MCF 10A (cell line): ENCODE results near the gene SERPINB6. TPM values are rescaled to one million over a fixed set of nuclear protein-coding genes. Genes with fewer than 3 reads are reported as not detected.

Experiments
- BruUV-seq: library from RNA; stranded (reverse); fragments of 400-500 nt; replicated peaks from 2 replicates; lab custom pipeline; 2021; lab: Mats Ljungman, UMichigan
- CTCF ChIA-PET: fragments of 300-600 bp; sonication (Branson Sonifier 250); formaldehyde crosslinking; extraction: SDS; loops from one replicate; lab custom pipeline; 2021; ENCODE audit warnings: antibody characterized with exemption, inconsistent platforms; lab: Yijun Ruan, JAX
- POLR2A ChIA-PET: fragments of 300-600, 350-650 bp; sonication (Branson Sonifier 250); formaldehyde crosslinking; extraction: SDS; loops from one replicate; lab custom pipeline; 2020; ENCODE audit warnings: antibody characterized with exemption, inconsistent platforms; lab: Yijun Ruan, JAX
- DNase-seq: peaks from one replicate; pipeline ENCODE4 v3.0.0-alpha.2; 2018; ENCODE audit not compliant: unreplicated experiment
- H3K27ac Mint-ChIP-seq: one replicate; pipeline ENCODE4 v1.8.0; 2022; ENCODE audit warnings: mild to moderate bottlenecking, low read depth, mixed read lengths; ENCODE audit not compliant: unreplicated experiment
- H3K27me3 Mint-ChIP-seq: one replicate; pipeline ENCODE4 v1.8.0; 2022; ENCODE audit warnings: mixed read lengths; ENCODE audit not compliant: insufficient read depth, unreplicated experiment
- H3K36me3 Mint-ChIP-seq: one replicate; pipeline ENCODE4 v1.8.0; 2022; ENCODE audit warnings: mild to moderate bottlenecking, moderate library complexity, mixed read lengths; ENCODE audit not compliant: insufficient read depth, unreplicated experiment
- H3K4me1 Mint-ChIP-seq: one replicate; pipeline ENCODE4 v1.8.0; 2022; ENCODE audit warnings: mixed read lengths; ENCODE audit not compliant: insufficient read depth, unreplicated experiment
- H3K4me3 Mint-ChIP-seq: one replicate; pipeline ENCODE4 v1.8.0; 2022; ENCODE audit warnings: mild to moderate bottlenecking, moderate library complexity, mixed read lengths; ENCODE audit not compliant: unreplicated experiment
- H3K9me3 Mint-ChIP-seq: one replicate; pipeline ENCODE4 v1.8.0; 2022; ENCODE audit warnings: mixed read lengths; ENCODE audit not compliant: unreplicated experiment
- intact Hi-C: fragments of 100-400 bp; cut with micrococcal nuclease; formaldehyde crosslinking; loops from 2 replicates; pipeline ENCODE4 v1.14.1; 2022
- total RNA-seq: library from RNA; stranded (reverse); gene quantifications from 2 replicates; pipeline ENCODE4 v1.2.3, GENCODE V29; 2022
- TF ChIP-seq, protein P1 (sequence below): fragments of 200-600 bp; IDR thresholded peaks from one replicate; pipeline ENCODE4 v1.8.0; 2022; ENCODE audit warnings: antibody characterized with exemption, mild to moderate bottlenecking; ENCODE audit not compliant: unreplicated experiment

The SERPINB6 gene
- total RNA-seq, 1 experiment from 2014 or later: 75.6 TPM

DNA sequence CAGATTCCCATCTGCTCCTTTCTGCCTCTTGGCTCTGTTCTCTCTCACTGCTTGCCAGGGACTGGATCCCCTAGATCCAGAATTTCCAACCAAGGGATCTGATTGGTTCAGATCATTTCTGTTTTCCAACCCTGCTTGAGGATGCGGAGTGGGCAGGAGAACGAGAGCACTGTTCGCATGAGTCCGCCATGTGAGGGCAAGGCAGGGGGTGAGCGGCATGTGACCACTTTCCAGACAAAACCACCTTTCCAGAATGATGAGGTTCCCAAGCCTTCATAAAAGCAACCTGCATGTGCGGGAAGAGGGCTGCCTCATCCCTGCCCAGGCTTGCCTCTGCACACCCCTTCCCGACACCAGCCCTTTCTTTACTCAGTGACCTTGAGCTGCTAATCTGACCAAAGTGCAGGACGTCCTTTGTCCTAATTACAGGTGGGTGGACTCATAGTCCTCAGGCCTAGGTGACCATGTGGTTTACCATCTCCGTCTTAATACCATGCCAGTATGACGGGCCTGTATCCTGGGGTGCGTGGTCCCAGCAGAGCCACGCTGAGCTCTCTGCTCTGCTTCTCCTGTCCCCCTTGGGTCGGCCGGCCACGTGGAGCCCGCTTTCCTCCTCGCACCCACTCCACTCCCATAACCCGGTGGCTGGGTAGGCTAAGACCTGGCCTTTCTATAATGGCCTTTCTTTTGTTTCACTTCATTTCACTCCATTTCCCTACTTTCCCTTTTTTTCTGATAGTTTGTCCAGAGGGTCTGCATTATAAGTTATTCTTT, 42.7 kb upstream of the SERPINB6 start:
- Mint-ChIP-seq H3K27me3 (no peaks in the 10 kb centered on the region), H3K9me3 (no peaks in the 10 kb centered on the region), H3K4me3 (no peak overlapping the region), H3K4me1 (peaks cover 9% of the 10 kb centered on the region), H3K27ac (peak overlapping the region; percentile 57), H3K36me3 (peaks cover 30% of the 10 kb centered on the region)
- TF ChIP-seq, protein P1, sequence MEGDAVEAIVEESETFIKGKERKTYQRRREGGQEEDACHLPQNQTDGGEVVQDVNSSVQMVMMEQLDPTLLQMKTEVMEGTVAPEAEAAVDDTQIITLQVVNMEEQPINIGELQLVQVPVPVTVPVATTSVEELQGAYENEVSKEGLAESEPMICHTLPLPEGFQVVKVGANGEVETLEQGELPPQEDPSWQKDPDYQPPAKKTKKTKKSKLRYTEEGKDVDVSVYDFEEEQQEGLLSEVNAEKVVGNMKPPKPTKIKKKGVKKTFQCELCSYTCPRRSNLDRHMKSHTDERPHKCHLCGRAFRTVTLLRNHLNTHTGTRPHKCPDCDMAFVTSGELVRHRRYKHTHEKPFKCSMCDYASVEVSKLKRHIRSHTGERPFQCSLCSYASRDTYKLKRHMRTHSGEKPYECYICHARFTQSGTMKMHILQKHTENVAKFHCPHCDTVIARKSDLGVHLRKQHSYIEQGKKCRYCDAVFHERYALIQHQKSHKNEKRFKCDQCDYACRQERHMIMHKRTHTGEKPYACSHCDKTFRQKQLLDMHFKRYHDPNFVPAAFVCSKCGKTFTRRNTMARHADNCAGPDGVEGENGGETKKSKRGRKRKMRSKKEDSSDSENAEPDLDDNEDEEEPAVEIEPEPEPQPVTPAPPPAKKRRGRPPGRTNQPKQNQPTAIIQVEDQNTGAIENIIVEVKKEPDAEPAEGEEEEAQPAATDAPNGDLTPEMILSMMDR: no peak
- intact Hi-C loops: no loop called here
- BruUV-seq: no TSS peak
- no peak for DNase-seq
- CTCF ChIA-PET: interaction anchor here (0.6 to 2.4 kb wide), 2 partner anchors 12 to 112 kb away, joined by 3 to 8 read pairs; no protein-coding TSS in a partner anchor
- POLR2A ChIA-PET: interaction anchor here (0.8 to 1.5 kb wide), 4 partner anchors 9 to 24 kb away, joined by 3 to 7 read pairs (median 3); partner anchors contain the start of gene NQO2

DNA sequence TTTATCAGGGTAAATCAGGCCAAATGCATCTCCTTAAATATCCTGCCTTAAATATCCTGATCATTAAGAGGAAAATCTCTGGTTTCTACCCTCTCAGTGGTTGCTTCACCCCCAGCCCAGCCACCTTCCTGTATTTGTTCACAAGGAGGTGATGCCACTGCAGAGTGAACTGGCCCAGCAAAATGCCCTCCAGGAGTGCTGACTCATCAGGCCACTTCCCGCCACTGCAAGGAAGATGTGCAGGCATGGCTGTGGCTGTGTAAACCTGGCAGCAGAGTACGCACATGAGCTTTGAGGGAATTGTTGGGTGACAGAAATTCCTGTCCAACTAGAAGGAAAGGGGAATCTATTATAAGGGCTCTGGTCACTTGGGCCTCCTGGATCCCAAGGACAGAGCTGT, 42.1 kb upstream of the SERPINB6 start:
- H3K27me3 Mint-ChIP-seq: no peaks in the 10 kb centered on the region
- peak overlapping the region; percentile 57 for H3K27ac Mint-ChIP-seq
- TF ChIP-seq, protein P1: no peak
- ChIA-PET POLR2A (interaction anchor here (0.8 to 1.5 kb wide), 3 partner anchors 10 to 25 kb away, joined by 3 to 7 read pairs (median 3); partner anchors contain the start of gene NQO2), CTCF (interaction anchor here (0.6 to 2.4 kb wide), 2 partner anchors 11 to 112 kb away, joined by 3 to 8 read pairs; no protein-coding TSS in a partner anchor)
- H3K9me3 Mint-ChIP-seq: no peaks in the 10 kb centered on the region
- H3K4me1 Mint-ChIP-seq: peaks cover 9% of the 10 kb centered on the region
- peak; percentile 92 for DNase-seq
- intact Hi-C loops: no loop called here
- BruUV-seq: no TSS peak
- peaks cover 29% of the 10 kb centered on the region for H3K36me3 Mint-ChIP-seq
- H3K4me3 Mint-ChIP-seq: no peak overlapping the region

- no peak for DNase-seq
- no peaks in the 10 kb centered on the region for H3K27me3 Mint-ChIP-seq
- TF ChIP-seq, protein P1: no peak
- H3K9me3 Mint-ChIP-seq: no peaks in the 10 kb centered on the region
- peaks cover 9% of the 10 kb centered on the region for H3K4me1 Mint-ChIP-seq
- intact Hi-C loops: no loop called here
- ChIA-PET CTCF (interaction anchor here (0.6 kb wide), 2 partner anchors 11 to 95 kb away, joined by 4 read pairs; no protein-coding TSS in a partner anchor), POLR2A (interaction anchor here (0.7 to 1.3 kb wide), 3 partner anchors 10 to 52 kb away, joined by 3 read pairs; no protein-coding TSS in a partner anchor)
- no peak overlapping the region for H3K27ac Mint-ChIP-seq
- no peak overlapping the region for H3K4me3 Mint-ChIP-seq
- BruUV-seq: no TSS peak
- peaks cover 19% of the 10 kb centered on the region for H3K36me3 Mint-ChIP-seq
Observed at GRCh38 chr6:3011592-3011991, 40.2 kb upstream of the SERPINB6 start.

DNA sequence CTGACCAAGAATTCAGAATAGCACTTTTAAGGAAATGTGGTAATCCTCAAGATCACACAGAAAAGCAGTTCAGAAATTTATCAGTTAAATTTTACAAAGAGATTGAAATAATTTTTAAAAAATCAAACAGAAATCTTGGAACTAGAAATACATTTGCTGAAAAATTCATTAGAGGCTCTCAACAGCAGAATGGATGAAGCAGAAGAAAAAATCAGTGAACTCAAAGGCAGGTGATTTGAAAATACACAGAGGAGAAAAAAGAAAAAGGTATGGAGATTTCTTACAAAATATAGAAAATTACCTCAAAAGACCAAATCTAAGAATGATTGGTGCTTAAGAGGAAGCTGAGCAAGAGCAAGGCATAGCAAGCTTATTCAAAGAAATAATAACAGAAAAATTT, 39.8 kb upstream of the SERPINB6 start:
- POLR2A ChIA-PET: interaction anchor here (0.7 to 1.3 kb wide), 4 partner anchors 10 to 53 kb away, joined by 3 read pairs; no protein-coding TSS in a partner anchor
- BruUV-seq: no TSS peak
- no peak overlapping the region for H3K4me3 Mint-ChIP-seq

More for the DNA sequence above, 39.8 kb upstream of the SERPINB6 start:
- CTCF ChIA-PET: interaction anchor here (0.6 kb wide), 1 partner anchor 95 kb away, joined by 4 read pairs; no protein-coding TSS in a partner anchor
- Mint-ChIP-seq H3K4me1 (peaks cover 9% of the 10 kb centered on the region), H3K9me3 (no peaks in the 10 kb centered on the region), H3K27me3 (no peaks in the 10 kb centered on the region), H3K27ac (no peak overlapping the region), H3K36me3 (peaks cover 19% of the 10 kb centered on the region)
- intact Hi-C loops: no loop called here
- TF ChIP-seq, protein P1: no peak
- DNase-seq: no peak
